ENCODE data around the gene KDELR1. TPM values are rescaled to one million over a fixed set of nuclear protein-coding genes. Genes with fewer than 3 reads are reported as not detected.
A peak's percentile ranks its signal among the peaks of the same experiment; 100 is the strongest.

The KDELR1 gene
- total RNA-seq, 1 donor from 2014 or later = 213 TPM

DNA sequence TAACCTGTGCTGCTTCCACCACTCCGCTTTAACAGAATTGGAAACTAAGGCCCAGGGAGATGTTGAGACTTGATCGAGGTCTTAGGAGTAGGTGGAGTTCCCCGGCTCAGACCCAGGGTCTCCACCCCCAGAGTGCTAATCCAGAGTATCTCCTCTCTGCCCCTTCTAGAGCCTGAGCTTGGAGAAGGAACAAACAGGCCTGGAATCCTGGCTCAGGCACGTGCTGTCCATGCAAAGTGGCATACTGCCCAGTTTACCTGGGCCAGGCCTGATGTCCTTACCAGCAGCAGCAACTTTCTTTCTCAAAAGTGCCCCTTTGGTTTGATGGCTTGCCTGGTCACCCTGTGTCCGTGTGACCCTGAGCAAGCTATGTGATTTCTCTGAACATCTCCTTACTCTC, 23.5 kb downstream of the KDELR1 start:
- Mint-ChIP-seq H3K4me1 (ENCODE audit: low read depth, unreplicated experiment) (peaks cover 18% of the 10 kb centered on the region), H3K36me3 (ENCODE audit: unreplicated experiment) (no peaks in the 10 kb centered on the region), H3K27me3 (ENCODE audit: unreplicated experiment) (peaks cover 5% of the 10 kb centered on the region), H3K4me3 (ENCODE audit: unreplicated experiment) (peak overlapping the region; percentile 13), H3K9me3 (ENCODE audit: unreplicated experiment) (peaks cover 8% of the 10 kb centered on the region), H3K27ac (ENCODE audit: unreplicated experiment) (no peak overlapping the region)
- no peak for DNase-seq
- TF ChIP-seq, protein P1, sequence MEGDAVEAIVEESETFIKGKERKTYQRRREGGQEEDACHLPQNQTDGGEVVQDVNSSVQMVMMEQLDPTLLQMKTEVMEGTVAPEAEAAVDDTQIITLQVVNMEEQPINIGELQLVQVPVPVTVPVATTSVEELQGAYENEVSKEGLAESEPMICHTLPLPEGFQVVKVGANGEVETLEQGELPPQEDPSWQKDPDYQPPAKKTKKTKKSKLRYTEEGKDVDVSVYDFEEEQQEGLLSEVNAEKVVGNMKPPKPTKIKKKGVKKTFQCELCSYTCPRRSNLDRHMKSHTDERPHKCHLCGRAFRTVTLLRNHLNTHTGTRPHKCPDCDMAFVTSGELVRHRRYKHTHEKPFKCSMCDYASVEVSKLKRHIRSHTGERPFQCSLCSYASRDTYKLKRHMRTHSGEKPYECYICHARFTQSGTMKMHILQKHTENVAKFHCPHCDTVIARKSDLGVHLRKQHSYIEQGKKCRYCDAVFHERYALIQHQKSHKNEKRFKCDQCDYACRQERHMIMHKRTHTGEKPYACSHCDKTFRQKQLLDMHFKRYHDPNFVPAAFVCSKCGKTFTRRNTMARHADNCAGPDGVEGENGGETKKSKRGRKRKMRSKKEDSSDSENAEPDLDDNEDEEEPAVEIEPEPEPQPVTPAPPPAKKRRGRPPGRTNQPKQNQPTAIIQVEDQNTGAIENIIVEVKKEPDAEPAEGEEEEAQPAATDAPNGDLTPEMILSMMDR (IDR thresholded peaks at IDR 0.05; ENCODE audit: partially characterized antibody, unreplicated experiment) = no peak

DNA sequence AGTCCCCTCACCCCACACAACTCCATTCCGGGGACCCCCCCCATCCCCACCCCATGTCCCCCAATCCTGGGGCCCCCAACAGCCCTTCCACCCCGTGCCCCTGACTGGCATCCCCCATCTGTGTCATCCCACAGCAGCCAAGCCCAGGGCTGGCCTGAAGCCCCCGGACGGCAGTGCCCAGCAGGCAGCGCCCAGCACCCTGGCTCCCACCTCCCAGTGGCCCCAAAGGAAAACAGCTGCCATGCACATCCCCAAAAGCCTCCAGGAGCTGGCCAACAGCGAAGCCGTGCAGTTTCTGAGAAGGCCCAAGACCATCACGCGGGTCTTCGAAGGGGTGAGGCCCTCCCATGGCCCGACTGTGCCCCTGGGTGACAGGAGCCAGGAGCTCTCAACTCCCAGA, 25.7 kb downstream of the KDELR1 start:
- H3K27me3 Mint-ChIP-seq (ENCODE audit: unreplicated experiment) = peaks cover 4% of the 10 kb centered on the region
- peaks cover 4% of the 10 kb centered on the region for H3K9me3 Mint-ChIP-seq (ENCODE audit: unreplicated experiment)
- H3K36me3 Mint-ChIP-seq (ENCODE audit: unreplicated experiment) = no peaks in the 10 kb centered on the region
- peaks cover 11% of the 10 kb centered on the region for H3K4me1 Mint-ChIP-seq (ENCODE audit: low read depth, unreplicated experiment)
- TF ChIP-seq, protein P1 (IDR thresholded peaks at IDR 0.05; ENCODE audit: partially characterized antibody, unreplicated experiment) = no peak
- no peak overlapping the region for H3K4me3 Mint-ChIP-seq (ENCODE audit: unreplicated experiment)
- no peak overlapping the region for H3K27ac Mint-ChIP-seq (ENCODE audit: unreplicated experiment)
- DNase-seq = no peak

DNA sequence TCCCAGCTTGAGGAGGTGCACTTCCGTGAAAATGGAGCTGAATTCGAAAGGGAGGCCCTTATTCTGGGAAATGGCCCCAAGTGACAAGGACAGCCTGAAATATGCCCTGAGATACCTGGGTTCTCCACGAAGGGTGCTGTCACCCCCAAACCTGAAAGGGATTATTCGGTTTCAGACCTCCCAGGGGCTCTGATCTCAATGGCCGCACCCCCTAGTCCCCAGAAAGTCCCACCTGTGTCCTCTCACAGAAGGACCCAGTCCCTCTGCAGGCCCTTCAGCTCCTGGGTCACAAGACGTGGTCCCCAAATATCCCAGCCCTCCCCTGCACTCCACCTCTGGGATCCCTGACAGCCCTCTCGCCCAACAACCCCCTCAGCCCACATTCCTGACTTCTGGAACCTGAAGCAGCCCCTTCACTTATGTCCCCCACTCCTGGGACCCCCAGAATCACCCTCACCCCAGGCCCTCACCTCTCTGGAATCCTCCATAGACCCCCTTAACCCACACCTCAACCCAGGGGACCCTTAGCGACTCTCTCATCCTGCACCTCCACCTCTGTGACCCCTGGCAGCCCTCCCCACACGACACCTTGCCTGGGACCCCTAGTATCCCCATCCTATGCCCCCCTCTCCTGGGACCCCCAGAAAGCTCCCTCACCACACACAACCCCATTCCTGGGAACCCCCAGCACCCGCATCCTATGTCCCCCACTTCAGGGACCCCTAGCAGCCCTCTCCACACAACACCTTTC, 26.6 kb downstream of the KDELR1 start:
- H3K27me3 Mint-ChIP-seq (ENCODE audit: unreplicated experiment) = peaks cover 2% of the 10 kb centered on the region
- H3K27ac Mint-ChIP-seq (ENCODE audit: unreplicated experiment) = no peak overlapping the region
- TF ChIP-seq, protein P1 (IDR thresholded peaks at IDR 0.05; ENCODE audit: partially characterized antibody, unreplicated experiment) = no peak
- H3K36me3 Mint-ChIP-seq (ENCODE audit: unreplicated experiment) = no peaks in the 10 kb centered on the region
- no peak overlapping the region for H3K4me3 Mint-ChIP-seq (ENCODE audit: unreplicated experiment)
- DNase-seq = no peak
- peaks cover 9% of the 10 kb centered on the region for H3K4me1 Mint-ChIP-seq (ENCODE audit: low read depth, unreplicated experiment)
- H3K9me3 Mint-ChIP-seq (ENCODE audit: unreplicated experiment) = peaks cover 4% of the 10 kb centered on the region

DNA sequence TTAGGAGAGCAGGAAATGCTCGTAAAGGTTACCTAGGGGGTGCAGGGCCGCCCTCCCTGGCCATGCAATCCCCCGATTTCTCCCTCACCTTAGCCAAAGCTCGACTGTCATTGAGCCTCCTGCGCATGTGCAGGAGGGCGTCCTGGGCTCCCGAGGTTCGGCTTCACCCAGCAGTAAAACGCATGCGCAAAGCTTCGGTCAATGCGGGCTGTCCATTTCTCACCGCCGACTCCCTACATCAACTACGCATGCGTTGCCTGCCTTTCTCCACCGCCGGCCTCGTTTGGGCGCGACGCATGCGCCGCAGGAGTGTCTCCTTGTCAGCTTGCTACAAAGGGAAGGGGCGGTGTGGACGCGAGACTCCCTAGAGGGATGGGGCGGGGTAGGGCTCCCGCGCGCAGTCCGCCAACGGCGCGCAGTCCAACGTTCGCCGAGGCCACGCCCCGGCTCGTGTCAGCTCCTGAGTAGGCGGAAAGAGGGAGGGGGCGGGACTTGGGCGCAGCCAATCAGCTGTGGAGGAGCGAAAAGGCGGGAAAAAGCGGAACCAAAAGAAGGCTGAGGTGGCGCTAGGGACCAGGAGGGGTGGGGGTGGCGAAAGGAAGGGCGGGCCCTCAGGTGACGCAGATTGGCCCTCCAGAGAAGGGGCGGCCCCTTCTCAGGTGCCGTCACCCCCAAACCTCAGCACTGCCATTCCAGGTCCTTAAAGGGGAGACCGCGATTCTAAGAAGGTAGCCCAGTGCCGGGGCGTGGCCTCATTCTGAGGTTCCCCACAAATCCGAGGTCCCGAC, 27.3 kb downstream of the KDELR1 start, which contains the start of the genes SYNGR4 and TMEM143:
TSS of gene SYNGR4 (plus strand) at position 558 of the 788 bp plus-strand sequence. CDS start 1,476 bp downstream, outside the sequence.
TSS of gene TMEM143 (minus strand) at position 131 of the 788 bp plus-strand sequence. CDS start at position 111, 20 bp downstream.
- Mint-ChIP-seq H3K4me3 (ENCODE audit: unreplicated experiment) (peak within 1 kb of the TSS; percentile 85), H3K4me1 (ENCODE audit: low read depth, unreplicated experiment) (peaks cover 3% of the 10 kb centered on the region), H3K27ac (ENCODE audit: unreplicated experiment) (peak within 1 kb of the TSS; percentile 84), H3K36me3 (ENCODE audit: unreplicated experiment) (no peaks in the 10 kb centered on the region), H3K9me3 (ENCODE audit: unreplicated experiment) (peaks cover 4% of the 10 kb centered on the region), H3K27me3 (ENCODE audit: unreplicated experiment) (peaks cover 4% of the 10 kb centered on the region)
- TF ChIP-seq, protein P1 (IDR thresholded peaks at IDR 0.05; ENCODE audit: partially characterized antibody, unreplicated experiment) = no peak
- DNase-seq = peak; percentile 98

All from glutamatergic neuron (in vitro differentiated cells).